Measurements from ENCODE around the gene TNRC6B.

GRCh38 chr22:40258501-40258915, 80.8 kb downstream of the TNRC6B start:
- TF ChIP-seq CTCF (IDR thresholded peaks at IDR 0.05; ENCODE audit: low read depth, low read length) (no peak), EZH2phosphoT487 (IDR thresholded peaks at IDR 0.05; ENCODE audit: low read depth) (no peak)
